Measurements from ENCODE around the gene SLC35C1. TPM values are rescaled to one million over a fixed set of nuclear protein-coding genes. Genes with fewer than 3 reads are reported as not detected.

SLC35C1 gene
- total and polyA plus RNA-seq, 2 of the 13 experiments (the other 11 are each of a cell fraction or from before 2014, with no cell fraction given), result 2.9 to 7.0 TPM

GRCh38 chr11:45771566-45772448 lies 33.1 kb upstream of the SLC35C1 start (continued):
- no peak for TF ChIP-seq ZNF276 (CRISPR knock-in tag; IDR thresholded peaks at IDR 0.05; ENCODE audit: low read depth)
- TF ChIP-seq, protein P1, sequence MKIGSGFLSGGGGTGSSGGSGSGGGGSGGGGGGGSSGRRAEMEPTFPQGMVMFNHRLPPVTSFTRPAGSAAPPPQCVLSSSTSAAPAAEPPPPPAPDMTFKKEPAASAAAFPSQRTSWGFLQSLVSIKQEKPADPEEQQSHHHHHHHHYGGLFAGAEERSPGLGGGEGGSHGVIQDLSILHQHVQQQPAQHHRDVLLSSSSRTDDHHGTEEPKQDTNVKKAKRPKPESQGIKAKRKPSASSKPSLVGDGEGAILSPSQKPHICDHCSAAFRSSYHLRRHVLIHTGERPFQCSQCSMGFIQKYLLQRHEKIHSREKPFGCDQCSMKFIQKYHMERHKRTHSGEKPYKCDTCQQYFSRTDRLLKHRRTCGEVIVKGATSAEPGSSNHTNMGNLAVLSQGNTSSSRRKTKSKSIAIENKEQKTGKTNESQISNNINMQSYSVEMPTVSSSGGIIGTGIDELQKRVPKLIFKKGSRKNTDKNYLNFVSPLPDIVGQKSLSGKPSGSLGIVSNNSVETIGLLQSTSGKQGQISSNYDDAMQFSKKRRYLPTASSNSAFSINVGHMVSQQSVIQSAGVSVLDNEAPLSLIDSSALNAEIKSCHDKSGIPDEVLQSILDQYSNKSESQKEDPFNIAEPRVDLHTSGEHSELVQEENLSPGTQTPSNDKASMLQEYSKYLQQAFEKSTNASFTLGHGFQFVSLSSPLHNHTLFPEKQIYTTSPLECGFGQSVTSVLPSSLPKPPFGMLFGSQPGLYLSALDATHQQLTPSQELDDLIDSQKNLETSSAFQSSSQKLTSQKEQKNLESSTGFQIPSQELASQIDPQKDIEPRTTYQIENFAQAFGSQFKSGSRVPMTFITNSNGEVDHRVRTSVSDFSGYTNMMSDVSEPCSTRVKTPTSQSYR (CRISPR knock-in tag; IDR thresholded peaks at IDR 0.05; ENCODE audit: borderline replicate concordance), result no peak

- no peak for DNase-seq (ENCODE audit: low spot score)
- BruUV-seq (replicated peaks), result no TSS peak
- peaks cover 2 to 30% of the 10 kb centered on the region in 2 experiments; a peak in 4 of 5 replicates for H3K27me3 ChIP-seq (ENCODE audit: control insufficient read depth in 1 of 2, insufficient read depth in 2 of 2, low read length in 2 of 2)
- no peak overlapping the region for H2AFZ ChIP-seq (ENCODE audit: low read length)
- WGBS (ENCODE audit: low lambda C conversion rate), result 61% methylated on average over 5 of the region's 5 CpGs
- no peaks in the 10 kb centered on the region for H3K79me2 ChIP-seq (ENCODE audit: insufficient read depth, low read length)
- H3K4me3 ChIP-seq (replicated peaks in 1 of 3; ENCODE audit: insufficient read depth in 1 of 3, low read depth in 2 of 3, low read length in 3 of 3), result no peak overlapping the region
- POLR2A ChIA-PET, result interaction anchor here (1.3 to 1.6 kb wide), 3 partner anchors 27 to 401 kb away, joined by 3 to 6 read pairs (median 3); no protein-coding TSS in a partner anchor
- CTCF ChIA-PET (ENCODE audit: low intra/inter-chr PET ratio, low total read pairs), result interaction anchor here (1.7 to 2.4 kb wide), 4 partner anchors 80 to 440 kb away, joined by 3 to 22 read pairs (median 10); no protein-coding TSS in a partner anchor
- no peak overlapping the region for H3K27ac ChIP-seq (ENCODE audit: extremely low read length, insufficient read depth, low read length)
- no peaks in the 10 kb centered on the region for H3K36me3 ChIP-seq (replicated peaks in 1 of 2; ENCODE audit: control insufficient read depth in 1 of 2, insufficient read depth in 2 of 2, low read length in 2 of 2)
- peaks cover 12% of the 10 kb centered on the region; the same call in 1 of the 2 replicates for H3K4me1 ChIP-seq (ENCODE audit: insufficient read depth, low read length)
- no peak for ATAC-seq
- H3K9ac ChIP-seq (ENCODE audit: insufficient read depth, low read depth, low read length), result no peak overlapping the region
- intact Hi-C loops (cut with micrococcal nuclease; ENCODE audit: unreplicated experiment), result no loop called here
- H3K4me2 ChIP-seq (ENCODE audit: low read depth, low read length), result no peak overlapping the region
- in situ Hi-C loops (cut with HindIII; ENCODE audit: extremely low pct_ligation_motif_present, low pct_unique_long_range_greater_than_20kb), result loop anchor here (5.0 to 10.0 kb wide), 2 partner anchors 400 to 438 kb away; no protein-coding TSS in a partner anchor
- H3K9me3 ChIP-seq (ENCODE audit: low read length), result no peaks in the 10 kb centered on the region
- H4K20me1 ChIP-seq (ENCODE audit: insufficient read depth, low read length), result no peaks in the 10 kb centered on the region
- FAIRE-seq, result no peak
- TF ChIP-seq, protein P2, sequence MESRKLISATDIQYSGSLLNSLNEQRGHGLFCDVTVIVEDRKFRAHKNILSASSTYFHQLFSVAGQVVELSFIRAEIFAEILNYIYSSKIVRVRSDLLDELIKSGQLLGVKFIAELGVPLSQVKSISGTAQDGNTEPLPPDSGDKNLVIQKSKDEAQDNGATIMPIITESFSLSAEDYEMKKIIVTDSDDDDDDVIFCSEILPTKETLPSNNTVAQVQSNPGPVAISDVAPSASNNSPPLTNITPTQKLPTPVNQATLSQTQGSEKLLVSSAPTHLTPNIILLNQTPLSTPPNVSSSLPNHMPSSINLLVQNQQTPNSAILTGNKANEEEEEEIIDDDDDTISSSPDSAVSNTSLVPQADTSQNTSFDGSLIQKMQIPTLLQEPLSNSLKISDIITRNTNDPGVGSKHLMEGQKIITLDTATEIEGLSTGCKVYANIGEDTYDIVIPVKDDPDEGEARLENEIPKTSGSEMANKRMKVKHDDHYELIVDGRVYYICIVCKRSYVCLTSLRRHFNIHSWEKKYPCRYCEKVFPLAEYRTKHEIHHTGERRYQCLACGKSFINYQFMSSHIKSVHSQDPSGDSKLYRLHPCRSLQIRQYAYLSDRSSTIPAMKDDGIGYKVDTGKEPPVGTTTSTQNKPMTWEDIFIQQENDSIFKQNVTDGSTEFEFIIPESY (CRISPR knock-in tag; IDR thresholded peaks at IDR 0.05), result no peak
- TF ChIP-seq YY1 (IDR thresholded peaks at IDR 0.05; ENCODE audit: insufficient read depth, insufficient replicate concordance, low read depth, low read length) (no peak), NFE2L1 (CRISPR knock-in tag; IDR thresholded peaks at IDR 0.05; ENCODE audit: borderline replicate concordance) (no peak), FOXO1 (CRISPR knock-in tag; IDR thresholded peaks at IDR 0.05) (no peak), IRX3 (CRISPR knock-in tag; IDR thresholded peaks at IDR 0.05; ENCODE audit: borderline replicate concordance, low read depth) (no peak), SRSF1 (optimal IDR thresholded peaks at IDR 0.05; ENCODE audit: low read depth, low read length) (no peak), U2AF2 (IDR thresholded peaks at IDR 0.05; ENCODE audit: low read depth, low read length) (no peak), ZNF343 (CRISPR knock-in tag; IDR thresholded peaks at IDR 0.05) (no peak), ZNF570 (CRISPR knock-in tag; IDR thresholded peaks at IDR 0.05; ENCODE audit: borderline replicate concordance) (no peak), ZNF780A (CRISPR knock-in tag; IDR thresholded peaks at IDR 0.05) (no peak)
- TF ChIP-seq, protein P3, sequence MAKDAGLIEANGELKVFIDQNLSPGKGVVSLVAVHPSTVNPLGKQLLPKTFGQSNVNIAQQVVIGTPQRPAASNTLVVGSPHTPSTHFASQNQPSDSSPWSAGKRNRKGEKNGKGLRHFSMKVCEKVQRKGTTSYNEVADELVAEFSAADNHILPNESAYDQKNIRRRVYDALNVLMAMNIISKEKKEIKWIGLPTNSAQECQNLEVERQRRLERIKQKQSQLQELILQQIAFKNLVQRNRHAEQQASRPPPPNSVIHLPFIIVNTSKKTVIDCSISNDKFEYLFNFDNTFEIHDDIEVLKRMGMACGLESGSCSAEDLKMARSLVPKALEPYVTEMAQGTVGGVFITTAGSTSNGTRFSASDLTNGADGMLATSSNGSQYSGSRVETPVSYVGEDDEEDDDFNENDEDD (CRISPR knock-in tag; IDR thresholded peaks at IDR 0.05; ENCODE audit: borderline replicate concordance), result no peak
These were observed 32.5 kb upstream of the SLC35C1 start for GRCh38 chr11:45772449-45772774.

Data from HepG2 (cell line).